Measurements from ENCODE around the gene EMP1.

EMP1 gene

DNA sequence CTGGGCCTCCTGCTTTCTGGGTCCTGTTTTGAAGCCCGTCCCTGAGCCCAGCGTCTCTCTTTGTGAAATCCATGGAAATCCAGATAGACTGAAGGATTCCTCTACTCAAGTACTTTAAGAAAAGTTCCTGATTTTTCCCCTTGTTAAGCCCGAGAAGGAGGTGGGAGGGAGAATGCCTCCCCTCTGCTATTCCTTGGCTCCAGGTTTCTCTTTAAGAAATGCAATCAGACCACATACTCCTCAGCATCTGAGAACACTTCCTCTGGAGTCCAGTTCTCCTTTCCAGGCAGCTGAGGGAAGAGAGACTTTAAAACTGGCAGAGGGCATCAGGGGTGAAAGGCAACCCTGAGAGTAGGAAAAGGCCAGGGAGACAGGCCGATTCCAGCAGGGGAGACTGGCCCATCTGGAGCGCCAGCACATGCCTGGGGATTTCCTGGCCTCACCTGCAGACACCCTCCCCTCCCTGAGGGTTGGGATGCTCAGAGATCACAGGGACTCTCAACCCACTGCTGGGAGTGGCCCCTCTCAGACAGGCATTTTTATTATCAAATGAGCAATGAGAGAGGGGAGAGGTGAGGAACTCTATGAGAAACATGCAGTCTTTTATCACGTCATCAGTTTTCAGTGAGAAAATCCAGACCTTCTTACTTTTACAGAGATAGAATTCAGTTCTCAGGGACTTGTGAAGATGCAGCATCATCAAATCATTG lies 2.0 kb upstream of the EMP1 start:
- TF ChIP-seq TAF1 (IDR thresholded peaks at IDR 0.05; ENCODE audit: low read depth) (no peak), RAD21 (IDR thresholded peaks at IDR 0.05; ENCODE audit: low read depth) (no peak), CREB1 (IDR thresholded peaks at IDR 0.05; ENCODE audit: low read depth) (no peak), NFIC (IDR thresholded peaks at IDR 0.05) (no peak)
- TF ChIP-seq, protein P1, sequence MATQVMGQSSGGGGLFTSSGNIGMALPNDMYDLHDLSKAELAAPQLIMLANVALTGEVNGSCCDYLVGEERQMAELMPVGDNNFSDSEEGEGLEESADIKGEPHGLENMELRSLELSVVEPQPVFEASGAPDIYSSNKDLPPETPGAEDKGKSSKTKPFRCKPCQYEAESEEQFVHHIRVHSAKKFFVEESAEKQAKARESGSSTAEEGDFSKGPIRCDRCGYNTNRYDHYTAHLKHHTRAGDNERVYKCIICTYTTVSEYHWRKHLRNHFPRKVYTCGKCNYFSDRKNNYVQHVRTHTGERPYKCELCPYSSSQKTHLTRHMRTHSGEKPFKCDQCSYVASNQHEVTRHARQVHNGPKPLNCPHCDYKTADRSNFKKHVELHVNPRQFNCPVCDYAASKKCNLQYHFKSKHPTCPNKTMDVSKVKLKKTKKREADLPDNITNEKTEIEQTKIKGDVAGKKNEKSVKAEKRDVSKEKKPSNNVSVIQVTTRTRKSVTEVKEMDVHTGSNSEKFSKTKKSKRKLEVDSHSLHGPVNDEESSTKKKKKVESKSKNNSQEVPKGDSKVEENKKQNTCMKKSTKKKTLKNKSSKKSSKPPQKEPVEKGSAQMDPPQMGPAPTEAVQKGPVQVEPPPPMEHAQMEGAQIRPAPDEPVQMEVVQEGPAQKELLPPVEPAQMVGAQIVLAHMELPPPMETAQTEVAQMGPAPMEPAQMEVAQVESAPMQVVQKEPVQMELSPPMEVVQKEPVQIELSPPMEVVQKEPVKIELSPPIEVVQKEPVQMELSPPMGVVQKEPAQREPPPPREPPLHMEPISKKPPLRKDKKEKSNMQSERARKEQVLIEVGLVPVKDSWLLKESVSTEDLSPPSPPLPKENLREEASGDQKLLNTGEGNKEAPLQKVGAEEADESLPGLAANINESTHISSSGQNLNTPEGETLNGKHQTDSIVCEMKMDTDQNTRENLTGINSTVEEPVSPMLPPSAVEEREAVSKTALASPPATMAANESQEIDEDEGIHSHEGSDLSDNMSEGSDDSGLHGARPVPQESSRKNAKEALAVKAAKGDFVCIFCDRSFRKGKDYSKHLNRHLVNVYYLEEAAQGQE (IDR thresholded peaks at IDR 0.05; ENCODE audit: low read depth): no peak

DNA sequence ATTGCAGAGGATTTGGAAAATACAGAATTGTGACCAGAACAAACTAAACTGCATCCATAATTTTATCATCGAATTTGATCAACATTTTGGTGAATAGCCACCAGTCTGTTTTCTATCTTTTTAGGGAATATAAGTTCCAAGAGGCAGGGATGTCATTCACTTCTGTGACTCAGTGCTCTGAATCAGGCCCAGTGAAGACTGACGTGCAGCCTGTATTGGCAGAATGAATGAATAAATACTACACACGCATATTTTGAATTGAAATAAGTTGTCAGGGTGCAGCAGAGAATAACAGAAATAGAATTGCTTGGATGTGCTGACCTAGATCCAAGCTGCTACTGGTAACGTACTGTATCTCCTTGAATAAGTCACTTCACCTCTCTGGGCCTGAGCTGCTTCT lies 1.3 kb upstream of the EMP1 start:
- TF ChIP-seq EP300 (IDR thresholded peaks at IDR 0.05; ENCODE audit: borderline replicate concordance) (no peak), CREB1 (IDR thresholded peaks at IDR 0.05; ENCODE audit: low read depth) (no peak), TCF12 (IDR thresholded peaks at IDR 0.05; ENCODE audit: low read depth) (no peak), CEBPB (IDR thresholded peaks at IDR 0.05) (no peak), RAD21 (IDR thresholded peaks at IDR 0.05; ENCODE audit: low read depth) (no peak), EGR1 (IDR thresholded peaks at IDR 0.05) (no peak), NFIC (IDR thresholded peaks at IDR 0.05) (no peak), YY1 (IDR thresholded peaks at IDR 0.05; ENCODE audit: low read depth) (no peak), TEAD4 (IDR thresholded peaks at IDR 0.05) (no peak), FOXM1 (IDR thresholded peaks at IDR 0.05; ENCODE audit: borderline replicate concordance, low read depth) (no peak), TAF1 (IDR thresholded peaks at IDR 0.05; ENCODE audit: low read depth) (no peak), ZBTB7A (IDR thresholded peaks at IDR 0.05; ENCODE audit: low read depth) (no peak)
- TF ChIP-seq, protein P1 (IDR thresholded peaks at IDR 0.05; ENCODE audit: low read depth): no peak
- TF ChIP-seq, protein P2, sequence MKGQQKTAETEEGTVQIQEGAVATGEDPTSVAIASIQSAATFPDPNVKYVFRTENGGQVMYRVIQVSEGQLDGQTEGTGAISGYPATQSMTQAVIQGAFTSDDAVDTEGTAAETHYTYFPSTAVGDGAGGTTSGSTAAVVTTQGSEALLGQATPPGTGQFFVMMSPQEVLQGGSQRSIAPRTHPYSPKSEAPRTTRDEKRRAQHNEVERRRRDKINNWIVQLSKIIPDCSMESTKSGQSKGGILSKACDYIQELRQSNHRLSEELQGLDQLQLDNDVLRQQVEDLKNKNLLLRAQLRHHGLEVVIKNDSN (IDR thresholded peaks at IDR 0.05): no peak
- TF ChIP-seq, protein P3, sequence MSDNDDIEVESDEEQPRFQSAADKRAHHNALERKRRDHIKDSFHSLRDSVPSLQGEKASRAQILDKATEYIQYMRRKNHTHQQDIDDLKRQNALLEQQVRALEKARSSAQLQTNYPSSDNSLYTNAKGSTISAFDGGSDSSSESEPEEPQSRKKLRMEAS (IDR thresholded peaks at IDR 0.05): no peak

DNA sequence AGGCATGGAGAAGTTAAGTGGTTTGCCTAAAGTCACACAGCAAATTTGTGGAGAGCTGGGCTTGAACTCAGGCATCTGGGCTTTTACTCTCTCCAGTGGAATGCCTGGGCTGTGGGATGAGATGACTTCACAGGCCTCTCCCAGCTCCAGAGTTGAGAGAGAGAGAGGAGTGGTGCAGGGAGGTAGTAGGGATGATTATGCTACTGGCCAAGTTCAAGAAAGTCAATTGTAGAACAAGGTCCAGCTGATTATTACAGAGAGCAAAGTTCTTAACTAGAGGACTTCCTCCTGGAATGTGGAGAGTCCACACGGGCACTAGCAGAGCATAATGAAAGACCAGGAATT lies 769 bp upstream of the EMP1 start:
- TF ChIP-seq RAD21 (IDR thresholded peaks at IDR 0.05; ENCODE audit: low read depth) (no peak), ZBTB7A (IDR thresholded peaks at IDR 0.05; ENCODE audit: low read depth) (no peak), EGR1 (IDR thresholded peaks at IDR 0.05) (no peak), CREB1 (IDR thresholded peaks at IDR 0.05; ENCODE audit: low read depth) (no peak), TAF1 (IDR thresholded peaks at IDR 0.05; ENCODE audit: low read depth) (no peak), YY1 (IDR thresholded peaks at IDR 0.05; ENCODE audit: low read depth) (no peak; the same call in 1 of the 2 replicates), FOXM1 (IDR thresholded peaks at IDR 0.05; ENCODE audit: borderline replicate concordance, low read depth) (no peak), TCF12 (IDR thresholded peaks at IDR 0.05; ENCODE audit: low read depth) (no peak), NFIC (IDR thresholded peaks at IDR 0.05) (no peak), TEAD4 (IDR thresholded peaks at IDR 0.05) (no peak), EP300 (IDR thresholded peaks at IDR 0.05; ENCODE audit: borderline replicate concordance) (no peak), CEBPB (IDR thresholded peaks at IDR 0.05) (no peak)
- TF ChIP-seq, protein P3 (IDR thresholded peaks at IDR 0.05): no peak
- TF ChIP-seq, protein P1 (IDR thresholded peaks at IDR 0.05; ENCODE audit: low read depth): no peak
- TF ChIP-seq, protein P2 (IDR thresholded peaks at IDR 0.05): no peak

DNA sequence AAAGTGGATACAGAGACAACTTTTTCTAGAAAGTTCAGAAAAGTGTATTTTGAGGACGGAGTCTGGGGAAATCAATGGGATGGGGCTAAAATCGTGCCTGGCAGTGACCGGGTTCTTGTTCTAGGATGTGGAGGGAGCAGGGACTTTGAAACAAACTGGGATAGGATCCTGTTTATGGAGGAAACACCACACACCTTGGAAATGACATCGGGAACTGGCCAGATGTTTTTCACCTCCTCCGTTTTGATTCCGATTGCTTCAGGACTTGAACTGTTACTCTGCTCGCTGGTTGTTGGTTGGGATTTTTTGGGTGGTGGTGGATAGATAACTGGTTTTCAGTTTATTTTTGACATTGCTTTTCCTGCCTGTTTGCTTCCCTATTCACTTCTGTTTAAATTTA lies 506 bp downstream of the EMP1 start:
- TF ChIP-seq, protein P1 (IDR thresholded peaks at IDR 0.05; ENCODE audit: low read depth): no peak
- TF ChIP-seq TAF1 (IDR thresholded peaks at IDR 0.05; ENCODE audit: low read depth) (no peak), ZBTB7A (IDR thresholded peaks at IDR 0.05; ENCODE audit: low read depth) (0 out of 2 replicates have a peak, but pooled peaks have one; percentile 11), EP300 (IDR thresholded peaks at IDR 0.05; ENCODE audit: borderline replicate concordance) (no peak), TCF12 (IDR thresholded peaks at IDR 0.05; ENCODE audit: low read depth) (no peak), NFIC (IDR thresholded peaks at IDR 0.05) (no peak), EGR1 (IDR thresholded peaks at IDR 0.05) (no peak)
- TF ChIP-seq, protein P2 (IDR thresholded peaks at IDR 0.05): no peak

Measured in Ishikawa (cell line).